Measurements from ENCODE around the gene MKI67.

MKI67 gene

DNA sequence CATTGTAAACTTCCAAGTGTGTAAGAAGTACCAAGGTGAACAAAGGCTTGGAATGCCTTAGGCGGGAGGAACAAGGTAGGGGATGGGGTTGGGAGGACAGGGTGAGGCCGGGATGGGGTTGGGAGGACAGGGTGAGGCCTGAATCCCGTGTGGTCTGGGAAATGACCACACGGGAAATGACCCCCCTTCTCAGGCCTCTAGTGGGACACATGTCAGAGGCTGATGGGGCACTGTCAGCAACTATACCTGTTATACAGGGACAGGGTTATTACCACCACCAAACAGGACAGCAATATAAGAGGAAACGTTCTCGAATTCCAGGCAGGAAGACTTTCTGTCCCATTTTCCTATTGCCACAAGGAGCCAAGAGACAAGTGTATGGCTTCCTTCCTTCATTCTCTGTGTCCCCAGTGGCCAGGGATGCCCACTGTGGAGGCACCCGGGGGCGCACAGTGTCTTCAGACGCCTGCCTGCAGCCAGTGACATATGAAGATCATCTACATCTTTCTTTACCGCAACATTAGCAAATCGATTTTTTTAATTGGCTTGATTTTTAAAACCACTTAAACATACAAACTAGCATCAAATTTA lies 1.3 kb downstream of the MKI67 start:
- peaks cover 24% of the 10 kb centered on the region for H3K4me1 Mint-ChIP-seq
- H3K36me3 Mint-ChIP-seq, result peaks cover 58% of the 10 kb centered on the region
- H3K9me3 Mint-ChIP-seq, result no peaks in the 10 kb centered on the region
- ATAC-seq (no peak), DNase-seq (ENCODE audit: low spot score in 2 of 2) (no peak)
- H3K4me3 Mint-ChIP-seq, result peak overlapping the region; percentile 91
- H3K27ac Mint-ChIP-seq, result peak overlapping the region; percentile 89

DNA sequence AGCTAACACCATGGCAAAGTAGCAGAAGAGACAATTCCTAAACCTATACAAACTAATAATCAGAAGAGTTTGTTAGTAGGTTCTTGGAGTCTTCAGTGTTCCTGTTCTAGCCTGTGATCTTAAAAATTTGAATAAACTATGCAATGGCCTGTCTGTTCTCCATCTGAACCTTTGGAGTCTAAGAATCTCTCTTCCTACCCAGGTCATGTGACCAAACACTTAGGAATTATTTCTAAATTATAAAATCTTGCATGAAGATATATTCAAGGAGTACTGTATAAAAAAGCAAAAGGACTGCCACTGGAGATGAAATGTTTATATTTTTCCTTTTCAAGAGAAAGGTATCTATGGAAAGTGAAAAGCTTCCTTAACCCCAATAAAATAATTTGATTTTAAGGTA lies 2.4 kb downstream of the MKI67 start:
- H3K9me3 Mint-ChIP-seq, result no peaks in the 10 kb centered on the region
- DNase-seq (ENCODE audit: low spot score in 2 of 2) (no peak), ATAC-seq (no peak)
- H3K27ac Mint-ChIP-seq, result peak overlapping the region; percentile 89
- peak overlapping the region; percentile 91 for H3K4me3 Mint-ChIP-seq
- peaks cover 24% of the 10 kb centered on the region for H3K4me1 Mint-ChIP-seq
- H3K36me3 Mint-ChIP-seq, result peaks cover 58% of the 10 kb centered on the region

DNA sequence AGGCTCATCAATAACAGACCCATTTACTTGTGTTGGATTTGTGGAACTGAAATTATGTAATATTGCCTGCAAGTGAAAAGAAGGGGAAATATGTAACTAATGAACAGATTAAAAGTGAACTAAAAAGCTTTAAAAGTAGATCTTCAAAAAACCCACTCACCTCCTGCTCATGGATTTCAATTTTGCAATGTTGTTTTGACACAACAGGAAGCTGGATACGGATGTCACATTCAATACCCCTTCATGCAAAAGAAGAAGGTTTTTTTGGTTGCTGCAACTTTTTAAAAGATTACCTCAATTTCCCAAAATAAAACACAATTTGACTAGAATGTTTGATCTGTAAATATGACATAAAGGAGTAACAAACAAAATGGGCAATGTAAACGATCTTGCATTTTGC lies 3.3 kb downstream of the MKI67 start:
- Mint-ChIP-seq H3K36me3 (peaks cover 58% of the 10 kb centered on the region), H3K27ac (no peak overlapping the region), H3K4me3 (no peak overlapping the region), H3K4me1 (peaks cover 24% of the 10 kb centered on the region), H3K9me3 (no peaks in the 10 kb centered on the region)
- ATAC-seq (no peak), DNase-seq (ENCODE audit: low spot score in 2 of 2) (no peak)

DNA sequence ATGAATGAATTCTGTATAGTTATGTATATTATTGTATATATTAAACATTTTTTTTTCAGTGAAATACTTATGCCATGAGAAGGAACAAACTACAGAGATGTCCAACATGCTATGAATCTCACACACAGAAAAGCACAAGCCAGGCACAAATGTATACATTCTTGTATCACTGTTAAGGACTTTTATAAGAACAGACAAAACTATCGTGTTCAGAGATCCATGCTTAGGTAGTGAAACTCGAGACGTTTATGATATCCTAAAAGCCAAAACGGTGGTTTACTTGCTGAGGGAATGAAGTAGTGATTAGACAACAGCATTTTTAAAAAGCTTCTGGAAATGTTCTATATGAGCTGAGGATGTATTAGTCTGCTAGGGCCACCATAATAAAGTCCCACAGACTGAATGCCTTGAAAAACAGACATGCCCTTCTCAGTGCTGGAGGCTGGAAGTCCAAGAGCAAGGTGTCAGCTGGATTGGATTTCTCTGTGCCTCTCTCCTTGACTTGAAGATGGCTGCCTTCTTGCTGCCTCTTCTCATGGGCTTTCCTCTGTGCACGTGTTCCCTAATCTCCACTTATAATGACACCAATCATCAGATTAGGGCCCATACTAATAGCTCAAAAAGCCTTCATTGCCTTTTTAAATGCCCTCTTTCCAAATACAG lies 4.3 kb downstream of the MKI67 start:
- peaks cover 18% of the 10 kb centered on the region for H3K4me1 Mint-ChIP-seq

DNA sequence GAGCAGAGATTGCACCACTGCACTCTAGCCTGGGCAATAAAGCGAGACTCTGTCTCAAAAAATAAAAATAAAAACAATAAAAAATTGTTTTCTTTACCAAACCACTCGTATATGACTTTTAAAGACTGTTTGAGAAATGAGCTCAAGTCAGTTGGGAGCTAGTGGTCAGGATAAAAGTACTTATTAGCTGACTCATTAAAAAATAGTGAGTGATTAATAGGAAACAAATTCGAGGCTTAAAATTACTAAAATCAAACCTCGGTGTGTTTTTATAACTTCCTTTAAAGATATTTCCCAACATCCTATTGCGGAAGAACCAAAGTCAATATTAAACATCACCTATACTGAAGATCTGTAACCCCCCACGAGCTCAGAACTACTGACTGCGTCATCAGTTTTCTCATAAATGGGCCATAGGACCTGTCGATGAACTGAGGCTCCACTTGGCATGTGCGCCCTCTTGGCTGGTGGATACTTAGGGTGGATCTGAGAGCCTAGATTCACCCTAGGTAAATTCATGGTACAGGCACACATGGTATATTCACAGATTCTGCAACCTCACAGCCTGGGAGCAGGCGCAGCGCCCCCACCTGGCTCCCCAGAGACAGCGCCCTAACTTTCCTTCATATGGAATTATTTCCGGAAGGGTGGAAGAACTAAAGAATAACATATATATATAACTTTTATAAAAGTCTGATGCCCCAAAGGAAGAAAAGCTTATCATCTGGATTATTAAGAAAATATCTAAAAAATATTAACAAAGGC lies 9.2 kb downstream of the MKI67 start:
- no peak overlapping the region for H3K27ac Mint-ChIP-seq
- no peaks in the 10 kb centered on the region for H3K9me3 Mint-ChIP-seq
- no peak overlapping the region for H3K4me3 Mint-ChIP-seq
- peaks cover 6% of the 10 kb centered on the region for H3K36me3 Mint-ChIP-seq
- DNase-seq (ENCODE audit: low spot score in 2 of 2), result no peak
- no peaks in the 10 kb centered on the region for H3K4me1 Mint-ChIP-seq
- ATAC-seq, result no peak

More for the DNA sequence above, 4.3 kb downstream of the MKI67 start:
- Mint-ChIP-seq H3K4me3 (no peak overlapping the region), H3K36me3 (peaks cover 53% of the 10 kb centered on the region), H3K9me3 (no peaks in the 10 kb centered on the region), H3K27ac (no peak overlapping the region)
- no peak for DNase-seq (ENCODE audit: low spot score in 2 of 2)
- ATAC-seq, result no peak

DNA sequence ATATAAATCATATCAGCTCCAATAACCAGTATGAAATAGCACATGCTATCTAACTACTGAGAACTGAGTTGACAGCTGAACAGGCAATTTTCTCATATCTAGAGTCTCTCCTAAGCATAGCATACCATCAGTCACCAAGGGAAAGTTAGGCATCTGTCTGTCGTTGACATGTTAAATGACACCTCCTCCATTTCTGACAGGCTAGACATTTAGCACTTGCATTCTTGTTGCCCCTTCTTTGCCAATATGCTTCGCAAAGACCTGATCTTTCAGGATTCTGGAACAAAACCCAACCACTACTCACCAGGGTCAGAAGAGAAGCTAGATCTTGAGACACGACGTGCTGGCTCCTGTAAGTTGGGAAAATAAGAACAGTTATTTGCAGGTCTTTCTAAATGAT lies 10.0 kb downstream of the MKI67 start:
- H3K9me3 Mint-ChIP-seq, result no peaks in the 10 kb centered on the region
- H3K4me1 Mint-ChIP-seq, result no peaks in the 10 kb centered on the region
- ATAC-seq, result no peak
- H3K36me3 Mint-ChIP-seq, result no peaks in the 10 kb centered on the region
- H3K27ac Mint-ChIP-seq, result no peak overlapping the region
- H3K4me3 Mint-ChIP-seq, result no peak overlapping the region
- DNase-seq (ENCODE audit: low spot score in 2 of 2), result no peak

DNA sequence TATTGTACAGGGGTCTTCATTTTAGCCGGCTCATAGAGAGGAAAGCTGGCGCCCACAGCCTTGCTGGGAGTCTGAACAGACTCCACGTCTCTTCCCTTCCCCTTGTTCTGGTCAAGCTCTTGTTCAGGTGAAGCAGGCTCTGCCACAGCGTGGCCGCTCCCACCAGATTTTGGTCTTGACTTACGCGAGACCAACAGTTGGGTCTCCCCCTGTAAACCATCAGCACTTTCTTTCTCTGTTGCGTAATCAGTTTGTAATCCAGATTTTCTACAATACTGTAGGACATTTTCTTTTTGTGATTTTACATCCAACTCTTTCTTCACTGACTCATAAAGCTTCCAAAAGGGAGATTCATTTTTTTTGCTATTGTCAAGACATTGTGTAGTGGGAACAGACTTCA lies 10.9 kb downstream of the MKI67 start:
- ATAC-seq, result no peak
- H3K4me1 Mint-ChIP-seq, result no peaks in the 10 kb centered on the region
- no peak overlapping the region for H3K27ac Mint-ChIP-seq
- no peak for DNase-seq (ENCODE audit: low spot score in 2 of 2)
- no peaks in the 10 kb centered on the region for H3K36me3 Mint-ChIP-seq
- no peak overlapping the region for H3K4me3 Mint-ChIP-seq
- no peaks in the 10 kb centered on the region for H3K9me3 Mint-ChIP-seq

DNA sequence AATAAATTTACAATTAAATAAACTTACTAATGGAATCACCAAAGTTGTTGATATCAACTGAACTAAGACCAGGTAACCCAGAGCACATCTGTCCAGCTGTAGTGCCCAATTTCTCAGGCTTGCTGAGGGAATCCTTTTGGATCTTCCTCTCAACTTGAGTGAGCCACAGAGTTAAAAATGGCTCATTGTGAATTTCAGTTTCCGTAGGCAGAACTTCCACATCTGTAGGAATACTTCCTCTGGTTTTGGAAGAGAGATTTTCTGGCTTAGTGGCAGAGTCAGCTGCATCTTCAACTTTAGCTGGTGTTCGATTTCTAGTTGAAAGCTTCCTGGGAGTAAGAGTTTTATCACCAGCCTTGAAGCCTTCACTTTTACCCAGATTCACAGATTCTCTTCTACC lies 11.3 kb downstream of the MKI67 start:
- no peaks in the 10 kb centered on the region for H3K36me3 Mint-ChIP-seq
- DNase-seq (ENCODE audit: low spot score in 2 of 2) (no peak), ATAC-seq (no peak)

DNA sequence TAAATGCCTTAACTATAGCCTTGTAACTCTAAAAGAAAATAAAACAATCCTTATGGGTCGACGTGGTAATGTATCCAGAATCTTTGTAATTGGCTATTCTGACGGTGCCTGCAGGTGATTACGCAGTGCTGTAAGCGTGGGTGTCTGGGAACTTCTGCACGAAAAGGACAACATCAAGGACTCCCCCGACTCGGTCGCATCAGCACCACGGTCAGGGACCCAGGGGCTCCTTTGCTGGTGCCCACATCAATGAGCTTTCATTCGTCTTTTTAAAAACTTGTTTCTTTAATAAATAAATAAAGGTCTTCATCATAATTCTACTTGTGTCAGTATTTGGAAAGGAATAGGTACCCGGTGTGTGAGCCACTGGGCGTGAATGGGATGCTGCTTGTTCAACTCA lies 13.2 kb downstream of the MKI67 start:
- Mint-ChIP-seq H3K9me3 (no peaks in the 10 kb centered on the region), H3K27ac (no peak overlapping the region), H3K4me1 (no peaks in the 10 kb centered on the region), H3K36me3 (no peaks in the 10 kb centered on the region), H3K4me3 (no peak overlapping the region)
- ATAC-seq (no peak), DNase-seq (ENCODE audit: low spot score in 2 of 2) (no peak)

More for the DNA sequence above, 11.3 kb downstream of the MKI67 start:
- Mint-ChIP-seq H3K4me1 (no peaks in the 10 kb centered on the region), H3K27ac (no peak overlapping the region), H3K9me3 (no peaks in the 10 kb centered on the region), H3K4me3 (no peak overlapping the region)

DNA sequence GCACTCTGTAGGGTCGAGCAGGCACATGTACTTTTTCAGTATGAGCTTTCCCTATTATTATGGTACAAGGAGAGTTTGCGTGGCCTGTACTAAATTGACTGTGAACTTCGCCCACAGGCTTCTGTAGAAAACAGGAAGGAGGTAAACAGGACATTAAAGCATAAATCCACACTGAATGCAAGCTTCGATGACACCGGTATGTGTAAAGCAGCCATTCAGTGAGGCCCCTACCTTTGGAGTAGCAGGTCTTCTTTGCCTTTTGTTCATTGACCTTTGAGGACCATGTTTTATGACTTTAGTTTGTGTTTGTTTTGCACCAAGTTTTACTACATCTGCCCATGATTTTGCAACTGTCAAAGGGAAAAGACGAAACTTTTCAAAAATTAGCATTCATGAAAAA lies 14.5 kb downstream of the MKI67 start:
- H3K4me3 Mint-ChIP-seq, result no peak overlapping the region
- no peaks in the 10 kb centered on the region for H3K36me3 Mint-ChIP-seq
- DNase-seq (ENCODE audit: low spot score in 2 of 2) (no peak), ATAC-seq (no peak)
- H3K4me1 Mint-ChIP-seq, result no peaks in the 10 kb centered on the region
- no peaks in the 10 kb centered on the region for H3K9me3 Mint-ChIP-seq
- no peak overlapping the region for H3K27ac Mint-ChIP-seq

DNA sequence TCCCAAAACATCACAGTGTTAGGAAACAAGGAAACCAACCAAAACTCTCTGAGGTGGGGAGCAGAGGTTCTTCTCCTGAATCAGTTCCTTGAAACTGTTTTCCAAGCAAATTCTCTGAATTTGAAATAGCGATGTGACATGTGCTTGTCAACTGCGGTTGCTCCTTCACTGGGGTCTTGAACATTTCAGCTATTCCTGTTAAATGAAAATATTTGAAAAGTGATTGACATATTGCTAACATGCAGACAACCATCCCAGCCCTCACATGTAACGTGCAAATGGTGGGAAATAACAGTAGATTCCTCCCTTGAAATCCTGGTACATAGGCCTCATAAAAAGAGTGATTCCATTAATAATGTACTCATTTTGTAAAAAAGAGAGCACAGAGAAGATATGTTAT lies 15.9 kb downstream of the MKI67 start:
- H3K9me3 Mint-ChIP-seq, result no peaks in the 10 kb centered on the region

DNA sequence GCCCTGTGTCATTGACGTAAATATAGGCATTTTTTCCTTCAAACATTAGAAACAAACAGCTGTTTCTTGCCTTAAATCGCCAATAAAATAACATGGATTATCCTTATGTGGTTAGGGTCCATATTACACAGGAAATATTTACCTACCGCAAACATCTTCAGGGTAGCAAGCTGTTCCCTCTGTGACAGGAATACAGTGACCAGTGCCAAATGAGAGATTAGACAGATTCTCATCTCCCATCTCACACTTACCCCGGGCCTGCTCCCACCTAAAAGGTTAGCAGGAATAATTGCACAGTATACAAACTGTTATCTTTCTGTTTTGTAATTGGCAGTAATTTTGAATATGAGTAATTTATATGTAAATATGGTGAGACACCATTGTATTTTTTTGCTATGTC lies 16.5 kb downstream of the MKI67 start:
- no peak overlapping the region for H3K27ac Mint-ChIP-seq
- no peak for ATAC-seq
- no peak overlapping the region for H3K4me3 Mint-ChIP-seq
- H3K4me1 Mint-ChIP-seq, result no peaks in the 10 kb centered on the region
- H3K36me3 Mint-ChIP-seq, result no peaks in the 10 kb centered on the region
- no peak for DNase-seq (ENCODE audit: low spot score in 2 of 2)
- H3K9me3 Mint-ChIP-seq, result no peaks in the 10 kb centered on the region

More for the DNA sequence above, 15.9 kb downstream of the MKI67 start:
- H3K27ac Mint-ChIP-seq, result no peak overlapping the region
- no peaks in the 10 kb centered on the region for H3K4me1 Mint-ChIP-seq
- no peak overlapping the region for H3K4me3 Mint-ChIP-seq
- DNase-seq (ENCODE audit: low spot score in 2 of 2), result no peak
- ATAC-seq, result no peak
- H3K36me3 Mint-ChIP-seq, result no peaks in the 10 kb centered on the region

DNA sequence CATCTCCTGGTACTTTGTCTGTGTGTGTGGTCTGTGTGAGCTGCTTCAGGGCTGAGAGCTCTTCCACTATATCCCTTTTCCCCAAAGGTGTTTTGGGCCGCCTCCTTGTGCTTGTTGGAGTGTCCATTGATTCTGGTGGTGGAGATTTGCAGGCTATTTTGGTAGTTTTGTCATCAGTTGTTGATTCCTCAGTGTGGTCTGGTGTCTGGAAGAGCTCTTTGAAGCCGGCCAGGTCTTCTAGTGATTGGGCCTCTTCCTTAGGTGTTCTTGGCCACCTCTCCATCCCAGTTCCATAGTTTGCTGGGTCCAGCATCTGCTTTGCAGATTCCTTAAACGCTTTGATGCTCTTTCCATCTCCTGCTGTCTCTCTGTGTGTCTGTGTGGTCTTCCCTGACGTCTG lies 20.8 kb downstream of the MKI67 start:
- ATAC-seq (no peak), DNase-seq (ENCODE audit: low spot score in 2 of 2) (no peak)
- Mint-ChIP-seq H3K36me3 (no peaks in the 10 kb centered on the region), H3K9me3 (no peaks in the 10 kb centered on the region), H3K4me3 (no peak overlapping the region), H3K27ac (peak overlapping the region; percentile 23), H3K4me1 (peaks cover 16% of the 10 kb centered on the region)

DNA sequence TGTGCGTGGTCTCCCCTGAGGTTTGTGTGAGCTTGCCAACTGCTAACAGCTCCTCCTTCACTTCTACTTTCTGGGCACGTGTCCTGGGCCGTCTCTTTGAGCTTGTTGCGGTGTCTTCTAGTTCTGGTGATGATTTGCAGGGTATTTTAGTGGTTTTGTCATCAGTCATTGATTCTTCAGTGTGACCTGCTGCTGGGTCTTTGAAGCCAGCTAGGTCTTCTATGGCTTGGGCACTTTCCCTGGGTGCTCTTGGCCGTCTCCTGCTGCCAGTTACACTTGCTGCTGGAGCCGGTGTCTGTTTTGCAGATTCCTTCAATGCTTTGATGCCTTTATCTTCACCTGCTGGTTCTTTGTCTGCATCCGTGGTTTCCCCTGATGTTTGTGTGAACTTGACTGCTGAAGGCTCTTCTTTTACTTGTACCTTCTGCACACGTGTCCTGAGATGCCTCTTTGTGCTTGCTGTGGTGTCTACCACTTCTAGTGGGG lies 23.0 kb downstream of the MKI67 start:
- H3K36me3 Mint-ChIP-seq, result no peaks in the 10 kb centered on the region
- ATAC-seq, result peak; percentile 69
- peaks cover 18% of the 10 kb centered on the region for H3K4me1 Mint-ChIP-seq
- no peak for DNase-seq (ENCODE audit: low spot score in 2 of 2)
- no peaks in the 10 kb centered on the region for H3K9me3 Mint-ChIP-seq
- peak overlapping the region; percentile 23 for H3K4me3 Mint-ChIP-seq
- peak overlapping the region; percentile 73 for H3K27ac Mint-ChIP-seq

DNA sequence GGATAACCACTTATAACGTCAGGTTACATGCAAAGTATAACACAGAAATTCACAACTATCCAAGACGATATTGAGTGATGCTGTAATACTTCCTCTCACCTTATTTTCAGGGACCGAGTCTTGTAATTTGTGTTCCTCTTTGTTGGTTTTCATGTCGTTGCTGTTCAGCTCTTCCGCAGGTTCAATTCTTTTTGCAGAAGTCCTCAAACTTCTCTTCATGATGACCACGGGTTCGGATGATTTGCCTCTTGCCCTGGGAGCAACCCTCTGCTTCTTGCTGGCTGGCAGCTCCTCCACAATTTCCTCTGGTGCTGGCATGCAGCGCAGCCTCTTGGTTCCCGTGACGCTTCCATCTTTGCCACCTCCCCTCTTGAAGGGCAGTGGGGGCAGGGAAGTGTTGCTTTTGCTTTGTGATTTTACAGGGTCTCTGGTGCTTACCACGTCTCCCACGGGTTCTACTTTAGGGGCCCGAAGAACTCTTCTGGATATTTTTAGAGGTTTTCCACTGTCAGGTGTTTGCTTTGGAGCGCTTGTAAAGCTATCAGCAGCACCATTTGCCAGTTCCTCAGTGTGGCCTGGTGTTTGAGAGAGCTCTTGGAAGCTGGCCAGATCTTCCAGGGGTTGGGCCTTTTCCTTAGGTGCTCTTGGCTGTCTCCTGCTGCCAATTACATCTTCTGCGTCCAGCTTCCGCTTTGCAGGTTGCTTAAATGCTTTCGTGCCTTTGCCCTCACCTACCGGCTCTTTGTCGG lies 23.6 kb downstream of the MKI67 start:
- DNase-seq (ENCODE audit: low spot score in 2 of 2) (no peak), ATAC-seq (no peak)
- H3K36me3 Mint-ChIP-seq, result no peaks in the 10 kb centered on the region
- H3K4me3 Mint-ChIP-seq, result peak overlapping the region; percentile 23
- no peaks in the 10 kb centered on the region for H3K9me3 Mint-ChIP-seq
- H3K27ac Mint-ChIP-seq, result peak overlapping the region; percentile 73
- H3K4me1 Mint-ChIP-seq, result peaks cover 24% of the 10 kb centered on the region

Data from stimulated activated effector memory CD8-positive, alpha-beta T cell treated with anti-CD3 and anti-CD28 coated beads, Interleukin-12 subunit alpha, Interleukin-12 subunit beta, amount 100 ng/mL, for 72 hours (primary cell).